Sigmoid colon (tissue), 7 donors: ENCODE measurements around the gene KCTD2. TPM values are rescaled to one million over a fixed set of nuclear protein-coding genes. Genes with fewer than 3 reads are reported as not detected.

ENCODE experiments used
- DNase-seq: peaks from one replicate; pipeline ENCODE4 v3.0.0-alpha.2; 2019
- H3K27ac ChIP-seq, 4 donors: fragments of 200-600 bp; sonication (generic); one replicate each; pipeline ENCODE4 v1.5.1; 2016 to 2019; ENCODE audit warnings: mild to moderate bottlenecking in 1 of 4
- H3K27me3 ChIP-seq, 3 donors: fragments of 200-600 bp; sonication (generic); one replicate each; pipeline ENCODE4 v1.5.1; 2019; ENCODE audit warnings: mild to moderate bottlenecking in 1 of 3
- H3K36me3 ChIP-seq, 4 donors: fragments of 200-600 bp; sonication (generic); one replicate each; pipeline ENCODE4 v1.5.1; 2016 to 2019
- H3K4me1 ChIP-seq, 4 donors: fragments of 200-600 bp; sonication (generic); one replicate each; pipeline ENCODE4 v1.5.1; 2017 to 2019
- H3K4me3 ChIP-seq, 4 donors: fragments of 200-600 bp; sonication (generic); one replicate each; pipeline ENCODE4 v1.5.1; 2017 to 2019; ENCODE audit warnings: mild to moderate bottlenecking in 2 of 4, moderate library complexity in 1 of 4
- H3K9me3 ChIP-seq, 4 donors: fragments of 200-600 bp in 3 of 4; sonication (generic) in 3 of 4; one replicate each; pipeline versions ENCODE4 v1.5.1 to v1.6.1; 2013 to 2019
- CTCF ChIP-seq, 4 experiments: fragments of 450-650 bp in 3 of 4; fragments of 200-600 bp in 1 of 4; IDR thresholded peaks; one replicate each; pipeline ENCODE4 v1.5.1; 2016 to 2019; ENCODE audit warnings: antibody characterized with exemption in 4 of 4, mild to moderate bottlenecking in 3 of 4, moderate library complexity in 2 of 4
- EP300 ChIP-seq, 4 donors: sonication (generic); formaldehyde crosslinking; IDR thresholded peaks; one replicate each; pipeline ENCODE4 v1.6.1; 2017; ENCODE audit warnings: antibody characterized with exemption in 4 of 4
- POLR2A ChIP-seq, 2 donors: fragments of 450-650 bp; IDR thresholded peaks; one replicate each; pipeline ENCODE4 v1.6.1; 2016; ENCODE audit warnings: antibody characterized with exemption in 2 of 2, mild to moderate bottlenecking in 2 of 2, moderate library complexity in 2 of 2
- POLR2AphosphoS5 ChIP-seq, 4 donors: sonication (generic); formaldehyde crosslinking; IDR thresholded peaks; one replicate each; pipeline ENCODE4 v1.6.1; 2017; ENCODE audit warnings: antibody characterized with exemption in 4 of 4
- WGBS, 2 donors: extraction: QIAGEN DNeasy Blood & Tissue Kit; methylation state at CpG; one replicate each; pipeline ENCODE4 v1.1.7; 2013; 5-methylcytosine and 5-hydroxymethylcytosine counted together
- intact Hi-C: fragments of 100-400 bp; cut with DNase I; formaldehyde crosslinking; loops from one replicate; pipeline ENCODE4 v1.15.1; 2023
- polyA plus RNA-seq, 3 donors: library from polyadenylated mRNA; stranded (reverse); fragments of 200-250 nt; gene quantifications; one replicate each; pipeline ENCODE4 v1.2.3, GENCODE V29; 2013
- total RNA-seq, 4 donors: library from RNA; depleted of rRNA; stranded (reverse); fragments of >200 nt; gene quantifications; one replicate each; pipeline ENCODE4 v1.1.0, GENCODE V29; 2016
- donor health status: healthy with polysubstance abuse.
- donor health status: Bipolar disorder and iron deficiency.
- donor health status: healthy.

Gene KCTD2
- total and polyA plus RNA-seq, 7 donors = 12.5 to 25.5 (median 21.3) TPM

GRCh38 chr17:75109046-75109406 is 62.0 kb downstream of the KCTD2 start:
- H3K27me3 ChIP-seq = no peaks in the 10 kb centered on the region
- TF ChIP-seq POLR2A (IDR thresholded peaks at IDR 0.05) = no peak
- no peak for TF ChIP-seq EP300 (IDR thresholded peaks at IDR 0.05)
- no peak for TF ChIP-seq POLR2AphosphoS5 (IDR thresholded peaks at IDR 0.05)
- no peak for TF ChIP-seq CTCF (IDR thresholded peaks at IDR 0.05)
- peak overlapping the region; percentile 65 to 91 (median 76) for H3K4me3 ChIP-seq
- H3K4me1 ChIP-seq = peaks cover 0 to 40% (median 26%) of the 10 kb centered on the region in 4 donors
- no peaks in the 10 kb centered on the region for H3K9me3 ChIP-seq
- no peak for DNase-seq
- H3K36me3 ChIP-seq = no peaks in the 10 kb centered on the region
- H3K27ac ChIP-seq = peak overlapping the region in 1 of 4 donors; percentile 77
- 4 to 5% methylated on average over 22 of the region's 22 CpGs for WGBS, 2 donors
- intact Hi-C loops = loop anchor here (2.0 kb wide), 1 partner anchor 62 kb away; no protein-coding TSS in a partner anchor

GRCh38 chr17:75109407-75110233 is 62.6 kb downstream of the KCTD2 start, which contains the start of gene ARMC7:
ARMC7 (plus strand) TSS chr17:75109969; CDS start chr17:75110289, 320 bp downstream.
- no peaks in the 10 kb centered on the region for H3K27me3 ChIP-seq
- no peaks in the 10 kb centered on the region for H3K9me3 ChIP-seq
- intact Hi-C loops = loop anchor here (2.0 to 5.0 kb wide), 3 partner anchors 47 to 73 kb away; partner anchors contain the start of gene SUMO2
- H3K4me1 ChIP-seq = peaks cover 0 to 42% (median 28%) of the 10 kb centered on the region in 4 donors
- WGBS, 2 donors = 0 to 1% methylated on average over 68 of the region's 68 CpGs
- peak; percentile 94 for DNase-seq
- H3K27ac ChIP-seq = peak within 1 kb of the TSS; percentile 66 to 81 (median 77)
- no peaks in the 10 kb centered on the region for H3K36me3 ChIP-seq
- TF ChIP-seq EP300 (IDR thresholded peaks at IDR 0.05) (no peak), CTCF (IDR thresholded peaks at IDR 0.05) (no peak), POLR2A (IDR thresholded peaks at IDR 0.05) (peak; percentile 61 to 75), POLR2AphosphoS5 (IDR thresholded peaks at IDR 0.05) (peak; percentile 37 to 88 (median 76))
- peak within 1 kb of the TSS; percentile 65 to 91 (median 76) for H3K4me3 ChIP-seq

- Histone ChIP-seq H3K9me3 (no peaks in the 10 kb centered on the region), H3K4me1 (peaks cover 0 to 48% (median 34%) of the 10 kb centered on the region in 4 donors), H3K27ac (peak overlapping the region; percentile 66 to 81 (median 77)), H3K36me3 (no peaks in the 10 kb centered on the region), H3K27me3 (no peaks in the 10 kb centered on the region), H3K4me3 (peak overlapping the region; percentile 65 to 91 (median 76))
- TF ChIP-seq CTCF (IDR thresholded peaks at IDR 0.05) (no peak), EP300 (IDR thresholded peaks at IDR 0.05) (no peak), POLR2AphosphoS5 (IDR thresholded peaks at IDR 0.05) (no peak), POLR2A (IDR thresholded peaks at IDR 0.05) (no peak)
- no peak for DNase-seq
- 13 to 21% methylated on average over 40 of the region's 40 CpGs for WGBS, 2 donors
- intact Hi-C loops = loop anchor here (5.0 kb wide), 2 partner anchors 48 to 72 kb away; partner anchors contain the start of gene SUMO2
Observed at GRCh38 chr17:75110234-75110937, 63.4 kb downstream of the KCTD2 start.

- H3K36me3 ChIP-seq = peaks cover 0 to 6% (median 0%) of the 10 kb centered on the region in 4 donors
- intact Hi-C loops = loop anchor here (5.0 kb wide), 2 partner anchors 50 to 70 kb away; partner anchors contain the start of gene SUMO2
- whole genome bisulfite sequencing, 2 donors = 90% methylated on average over 7 of the region's 7 CpGs
- no peaks in the 10 kb centered on the region for H3K27me3 ChIP-seq
- DNase-seq = no peak
- H3K4me1 ChIP-seq = peaks cover 0 to 48% (median 38%) of the 10 kb centered on the region in 4 donors
- H3K4me3 ChIP-seq = no peak overlapping the region
- H3K27ac ChIP-seq = no peak overlapping the region
- TF ChIP-seq POLR2AphosphoS5 (IDR thresholded peaks at IDR 0.05) = no peak
- H3K9me3 ChIP-seq = no peaks in the 10 kb centered on the region
Observed at GRCh38 chr17:75111777-75112335, 64.8 kb downstream of the KCTD2 start.
